HG03342 (cell line): ENCODE data around the gene DMRTB1.
"Not testable (repeated sequence)": the region's sequence is repeated elsewhere in the genome, so short reads cannot be mapped to it uniquely, and the experiment has no call there.

Source experiments
- ATAC-seq: cut with Tn5 transposase; IDR thresholded peaks from one replicate; pipeline ENCODE4 v1.9.1; 2021; ENCODE audit warnings: mild to moderate bottlenecking, moderate library complexity; ENCODE audit not compliant: unreplicated experiment

DMRTB1 gene

DNA sequence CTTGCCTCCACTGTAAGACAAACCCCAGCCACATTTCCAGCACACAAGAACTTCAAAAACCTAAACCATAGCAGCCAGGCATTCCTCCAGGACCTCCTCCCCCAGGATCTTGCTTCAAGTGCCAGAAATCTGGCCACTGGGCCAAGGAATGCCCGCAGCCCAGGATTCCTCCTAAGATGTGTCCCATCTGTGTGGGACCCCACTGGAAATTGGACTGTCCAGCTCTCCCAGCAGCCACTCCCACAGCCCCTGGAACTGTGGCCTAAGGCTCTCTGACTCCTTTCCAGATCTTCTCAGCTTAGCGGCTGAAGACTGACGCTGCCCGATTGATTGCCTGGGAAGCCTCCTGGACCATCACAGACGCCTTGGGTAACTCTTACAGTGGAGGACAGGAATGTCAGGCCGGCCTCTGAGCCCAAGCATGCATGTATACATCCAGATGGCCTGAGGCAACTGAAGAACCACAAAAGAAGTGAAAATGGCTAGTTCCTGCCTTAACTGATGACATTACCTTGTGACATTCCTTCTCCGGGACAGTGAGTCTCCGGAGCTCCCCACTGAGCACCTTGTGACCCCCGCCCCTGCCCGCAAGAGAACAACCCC lies 24.7 kb upstream of the DMRTB1 start:
- ATAC-seq, result not testable (repeated sequence)

GRCh38 chr1:53435151-53435550 lies 24.0 kb upstream of the DMRTB1 start:
- ATAC-seq, result no peak

GRCh38 chr1:53438427-53439336 lies 20.5 kb upstream of the DMRTB1 start:
- ATAC-seq, result no peak

- ATAC-seq, result no peak
These were observed 19.6 kb upstream of the DMRTB1 start for GRCh38 chr1:53439337-53440207.

DNA sequence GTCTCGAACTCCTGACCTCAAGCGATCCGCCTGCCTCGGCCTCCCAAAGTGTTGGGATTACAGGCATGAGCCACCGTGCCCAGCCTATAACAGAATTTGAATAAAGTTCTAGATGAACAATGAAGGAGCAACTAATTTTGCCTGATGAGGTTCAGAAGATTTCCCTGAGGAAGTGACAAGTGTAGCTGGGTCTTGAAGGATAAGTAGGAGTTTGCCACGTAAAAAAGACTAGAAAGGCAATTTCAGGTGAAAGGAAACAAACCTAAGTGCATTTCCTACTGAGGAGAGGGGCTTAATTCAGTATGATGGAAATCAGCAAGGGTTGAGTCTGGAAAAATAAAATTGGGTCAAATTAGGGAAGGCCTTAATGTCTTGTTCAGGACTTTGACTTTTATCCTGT lies 18.6 kb upstream of the DMRTB1 start:
- no peak for ATAC-seq

- ATAC-seq, result no peak
These were observed 16.9 kb upstream of the DMRTB1 start for GRCh38 chr1:53442299-53442698.

DNA sequence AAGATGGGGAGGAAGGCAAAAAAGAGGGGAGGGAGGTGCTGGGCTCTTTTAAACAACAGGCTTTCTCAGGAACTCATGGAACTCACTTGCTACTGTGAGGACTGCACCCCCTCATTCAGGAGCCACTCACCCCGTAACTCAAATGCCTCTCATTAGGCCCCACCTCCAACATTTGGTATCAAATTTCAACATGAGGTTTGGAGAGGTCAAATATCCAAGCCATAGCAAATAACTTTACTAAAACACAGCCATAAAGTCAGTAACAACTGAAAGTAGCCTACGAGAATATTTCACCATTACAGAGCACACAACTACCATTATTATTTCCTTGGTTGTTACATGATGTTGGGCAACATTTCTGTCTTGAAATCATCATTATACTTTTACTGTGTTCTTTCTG lies 13.1 kb upstream of the DMRTB1 start:
- no peak for ATAC-seq

DNA sequence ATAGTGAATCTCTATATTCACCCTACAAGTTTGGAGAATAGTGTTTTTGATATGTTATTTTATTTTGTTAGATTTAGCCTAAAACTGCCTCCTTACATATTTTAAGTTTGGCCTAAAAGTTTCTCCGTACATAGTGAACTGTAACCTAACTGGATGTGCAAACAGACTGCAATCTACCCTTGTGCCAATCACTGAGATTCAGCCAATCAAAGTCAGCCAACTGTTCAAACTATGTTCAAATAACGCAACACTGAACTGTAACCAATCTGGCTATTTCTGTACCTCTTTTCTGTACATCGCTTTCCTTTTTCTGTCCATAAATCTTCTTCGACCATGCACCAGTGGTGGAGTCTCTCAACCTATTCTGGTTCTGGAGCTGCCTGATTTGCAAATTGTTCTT lies 11.8 kb upstream of the DMRTB1 start:
- no peak for ATAC-seq

DNA sequence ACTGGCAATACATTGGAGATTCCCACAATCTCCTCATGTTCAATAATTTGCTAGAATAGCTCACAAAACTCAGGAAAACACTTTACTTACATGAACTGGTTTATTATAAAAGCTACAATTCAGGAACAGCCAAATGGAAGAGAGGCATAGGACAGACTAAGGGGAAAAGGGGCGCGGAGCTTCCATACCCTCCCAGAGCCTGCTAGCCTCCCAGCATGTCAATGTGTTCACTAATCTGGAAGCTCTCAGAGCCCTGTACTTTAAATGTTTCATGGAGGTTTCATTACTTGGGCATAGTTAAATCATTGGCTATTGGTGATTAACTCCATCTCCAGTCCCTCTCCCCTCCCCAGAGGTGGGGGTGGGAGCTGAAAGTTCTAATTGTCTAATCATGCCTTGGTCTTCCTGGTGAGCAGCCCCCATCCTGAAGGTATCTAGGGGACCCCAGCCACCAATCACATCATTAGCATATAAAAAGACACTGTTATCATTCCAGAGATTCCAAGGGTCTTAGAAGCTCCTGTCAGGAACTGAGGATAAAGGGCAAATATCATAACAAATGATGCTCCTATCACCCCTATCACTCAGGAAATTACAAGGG lies 10.9 kb upstream of the DMRTB1 start:
- no peak for ATAC-seq

GRCh38 chr1:53449021-53449420 lies 10.2 kb upstream of the DMRTB1 start:
- no peak for ATAC-seq

GRCh38 chr1:53449693-53450092 lies 9.5 kb upstream of the DMRTB1 start:
- ATAC-seq, result no peak

DNA sequence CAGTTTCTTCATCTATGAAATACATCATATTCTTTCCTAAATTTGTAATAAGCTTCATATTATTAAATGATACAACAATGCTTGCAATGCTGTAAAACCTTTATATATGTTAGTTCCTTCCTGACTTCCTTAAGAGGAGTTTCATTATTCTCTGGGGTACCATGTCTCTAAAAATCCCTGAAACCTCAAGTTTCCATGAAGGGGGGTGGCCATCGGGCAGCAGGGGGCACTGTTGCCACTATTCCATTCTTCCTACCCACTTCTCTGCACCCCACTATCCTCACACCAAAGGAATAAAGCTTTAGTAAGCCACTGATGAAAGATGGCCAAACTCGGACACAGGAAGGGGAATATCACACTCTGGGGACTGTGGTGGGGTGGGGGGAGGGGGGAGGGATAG lies 9.0 kb upstream of the DMRTB1 start:
- ATAC-seq, result no peak

DNA sequence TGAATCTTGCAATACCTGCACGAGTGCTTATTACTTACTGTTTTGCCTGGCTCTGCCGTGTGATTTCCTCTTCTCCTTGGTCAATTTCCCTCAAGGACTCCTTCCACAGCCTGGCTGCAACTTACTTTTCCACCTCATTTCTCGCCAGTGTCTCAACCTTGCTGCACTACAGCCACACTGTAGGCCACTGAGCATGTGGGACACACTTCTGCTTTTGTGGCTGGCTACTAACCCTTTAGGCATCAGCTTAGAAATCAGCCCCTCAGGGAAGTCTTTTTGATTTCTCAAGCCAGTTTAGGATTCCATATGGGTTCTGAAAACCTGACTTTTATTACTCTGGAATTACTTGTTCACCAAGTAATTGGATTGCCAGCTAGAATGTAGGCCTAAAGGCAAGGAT lies 5.2 kb upstream of the DMRTB1 start:
- ATAC-seq, result no peak

DNA sequence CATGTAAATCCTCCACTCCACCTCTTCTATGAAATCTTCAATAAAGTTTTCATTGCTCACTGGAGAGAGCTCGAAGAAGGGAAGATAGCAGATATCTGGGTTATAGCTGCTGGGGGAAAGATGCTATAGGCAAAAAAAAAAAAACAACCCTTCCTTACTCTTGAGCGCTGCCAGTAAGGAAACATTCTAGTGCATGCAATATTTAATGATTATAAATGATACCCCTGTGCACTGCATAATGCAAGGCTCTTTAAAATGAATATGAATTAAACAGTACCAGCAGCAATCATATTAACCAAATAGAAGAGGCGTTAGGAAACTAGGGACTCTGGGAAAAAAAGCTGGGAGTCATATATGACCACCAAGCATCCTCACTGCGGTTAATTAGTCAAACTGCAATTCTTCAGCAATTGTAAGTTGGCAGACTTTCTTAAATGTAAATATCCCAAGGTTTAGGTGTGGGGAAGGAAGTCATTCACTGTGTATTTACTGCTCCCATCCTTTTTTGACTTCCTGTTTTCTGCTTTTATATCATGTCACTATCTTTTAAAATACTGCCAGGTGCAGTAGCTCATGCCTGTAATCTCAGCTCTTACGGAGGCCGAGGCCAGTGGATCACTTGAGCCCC lies 3.7 kb upstream of the DMRTB1 start:
- no peak for ATAC-seq

GRCh38 chr1:53458634-53459033 lies 565 bp upstream of the DMRTB1 start:
- no peak for ATAC-seq

DNA sequence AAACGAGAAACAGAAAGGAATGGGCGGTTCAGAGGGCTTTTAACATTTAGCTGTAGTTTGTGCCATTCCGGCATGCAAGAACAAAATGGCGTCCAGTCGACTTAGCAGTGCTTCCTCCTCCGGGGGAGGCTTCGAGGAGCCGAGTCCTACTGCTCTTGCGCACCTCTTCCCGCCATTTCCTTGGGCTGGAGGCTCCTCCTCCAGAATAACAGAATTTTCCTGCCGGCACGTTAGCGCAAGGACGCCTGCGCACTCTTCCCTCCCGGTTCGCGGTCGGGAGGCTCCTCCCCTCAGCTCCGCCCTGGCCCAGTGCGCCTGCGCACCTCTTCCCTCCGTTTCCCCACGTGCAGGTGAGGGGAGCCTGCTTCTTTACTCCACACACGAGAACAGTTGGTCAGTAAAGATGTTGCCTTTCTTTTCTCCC lies 1.0 kb downstream of the DMRTB1 start:
- ATAC-seq, result no peak

DNA sequence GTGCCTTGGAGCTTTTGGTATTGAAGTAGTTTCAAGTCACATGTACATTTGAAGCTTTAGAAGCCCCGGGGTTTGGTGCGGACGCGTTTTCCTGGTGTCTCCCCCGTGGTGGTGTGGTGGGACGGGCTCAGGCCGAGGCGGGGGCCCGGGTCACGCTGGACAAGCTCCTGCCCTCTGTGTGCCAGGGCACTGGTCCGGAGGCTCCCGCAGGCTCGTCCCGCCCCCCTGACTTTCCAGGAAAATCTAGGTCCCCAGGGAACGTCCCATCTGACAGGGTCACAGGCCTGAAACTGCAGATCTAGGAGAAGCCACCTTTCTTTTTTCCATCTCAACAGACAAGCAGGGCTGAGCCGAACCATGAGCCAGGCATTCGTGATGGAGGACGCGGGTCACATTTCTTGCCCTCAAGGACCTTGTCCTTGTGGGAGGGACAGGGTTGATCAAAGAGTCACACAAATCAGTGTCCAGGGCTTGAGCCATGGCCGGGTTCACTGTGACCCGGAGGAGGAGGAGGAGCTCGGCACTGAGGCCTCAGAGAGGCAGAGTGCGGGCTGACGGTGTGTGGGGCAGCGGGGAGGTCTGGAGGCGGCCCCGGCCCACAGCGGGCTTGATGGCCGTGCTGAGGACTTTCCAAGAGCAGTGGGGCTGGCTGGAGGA lies 1.6 kb downstream of the DMRTB1 start:
- no peak for ATAC-seq

GRCh38 chr1:53461323-53462044 lies 2.3 kb downstream of the DMRTB1 start:
- ATAC-seq, result no peak

- no peak for ATAC-seq
These were observed 3.0 kb downstream of the DMRTB1 start for GRCh38 chr1:53462193-53462592.
